Fibroblast of pulmonary artery (primary cell): ENCODE results near the gene HDGF.

Experiments used
- DNase-seq: peaks from one replicate; pipeline ENCODE4 v3.0.0-alpha.2; 2010; ENCODE audit warnings: low read depth
- H3K4me3 ChIP-seq: replicated peaks from 2 replicates; pipeline ENCODE4 v1.5.1; 2011; ENCODE audit warnings: low read depth, mild to moderate bottlenecking, control low read depth, low read length, moderate library complexity
- TF ChIP-seq, protein P1 (sequence below): IDR thresholded peaks from 2 replicates; pipeline ENCODE4 v1.5.1; 2011; ENCODE audit warnings: mild to moderate bottlenecking, control low read depth, low read length, inconsistent platforms; ENCODE audit errors: missing control alignments

The HDGF gene

DNA sequence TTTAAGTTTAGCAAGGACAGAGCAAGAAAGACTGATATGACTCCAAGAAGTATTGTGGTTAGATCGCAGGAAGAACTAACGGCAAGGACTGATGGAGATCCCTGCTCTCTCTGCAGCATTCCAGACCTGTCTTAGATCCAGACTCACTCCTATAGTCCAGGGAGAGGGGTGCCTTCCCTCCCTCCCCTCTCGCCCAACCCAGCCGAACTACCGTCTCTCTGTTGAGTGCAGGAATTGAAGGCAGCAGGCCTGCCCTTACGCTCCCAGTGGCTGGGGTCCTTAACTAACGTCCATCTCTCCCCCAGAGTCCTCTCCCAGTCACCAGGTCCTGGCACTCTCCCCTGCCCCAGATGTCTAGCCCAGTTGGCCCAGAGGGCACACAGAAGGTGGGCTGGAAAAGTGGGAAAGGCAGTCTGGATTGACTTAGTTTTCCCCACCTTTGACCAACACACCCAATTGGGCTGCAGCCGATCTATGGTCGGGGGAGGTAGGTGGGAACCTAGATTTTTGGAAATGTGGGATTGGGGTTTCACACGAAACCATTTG lies 47.2 kb downstream of the HDGF start:
- TF ChIP-seq, protein P1, sequence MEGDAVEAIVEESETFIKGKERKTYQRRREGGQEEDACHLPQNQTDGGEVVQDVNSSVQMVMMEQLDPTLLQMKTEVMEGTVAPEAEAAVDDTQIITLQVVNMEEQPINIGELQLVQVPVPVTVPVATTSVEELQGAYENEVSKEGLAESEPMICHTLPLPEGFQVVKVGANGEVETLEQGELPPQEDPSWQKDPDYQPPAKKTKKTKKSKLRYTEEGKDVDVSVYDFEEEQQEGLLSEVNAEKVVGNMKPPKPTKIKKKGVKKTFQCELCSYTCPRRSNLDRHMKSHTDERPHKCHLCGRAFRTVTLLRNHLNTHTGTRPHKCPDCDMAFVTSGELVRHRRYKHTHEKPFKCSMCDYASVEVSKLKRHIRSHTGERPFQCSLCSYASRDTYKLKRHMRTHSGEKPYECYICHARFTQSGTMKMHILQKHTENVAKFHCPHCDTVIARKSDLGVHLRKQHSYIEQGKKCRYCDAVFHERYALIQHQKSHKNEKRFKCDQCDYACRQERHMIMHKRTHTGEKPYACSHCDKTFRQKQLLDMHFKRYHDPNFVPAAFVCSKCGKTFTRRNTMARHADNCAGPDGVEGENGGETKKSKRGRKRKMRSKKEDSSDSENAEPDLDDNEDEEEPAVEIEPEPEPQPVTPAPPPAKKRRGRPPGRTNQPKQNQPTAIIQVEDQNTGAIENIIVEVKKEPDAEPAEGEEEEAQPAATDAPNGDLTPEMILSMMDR: no peak
- no peak overlapping the region for H3K4me3 ChIP-seq
- DNase-seq: no peak

DNA sequence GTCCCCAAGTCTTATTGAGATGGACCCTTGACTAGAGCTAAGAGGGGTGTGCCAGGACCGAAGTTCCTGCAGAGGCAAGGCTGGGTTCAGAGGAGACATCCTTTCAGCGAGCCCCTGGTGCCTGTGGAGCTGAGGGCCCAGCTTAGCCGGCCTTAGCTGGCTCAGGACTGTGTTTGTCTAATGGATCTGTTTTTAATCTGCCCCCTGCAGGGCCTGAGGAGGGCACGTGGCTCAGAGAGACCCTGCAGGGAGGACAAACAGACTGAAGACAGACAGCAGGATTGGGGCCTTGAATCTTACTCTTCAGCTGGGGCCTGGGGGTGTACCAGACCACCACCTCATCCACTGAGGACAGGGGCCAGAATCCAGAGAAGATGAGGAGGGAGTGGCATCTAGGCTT lies 47.7 kb downstream of the HDGF start:
- no peak overlapping the region for H3K4me3 ChIP-seq
- TF ChIP-seq, protein P1: no peak
- no peak for DNase-seq

DNA sequence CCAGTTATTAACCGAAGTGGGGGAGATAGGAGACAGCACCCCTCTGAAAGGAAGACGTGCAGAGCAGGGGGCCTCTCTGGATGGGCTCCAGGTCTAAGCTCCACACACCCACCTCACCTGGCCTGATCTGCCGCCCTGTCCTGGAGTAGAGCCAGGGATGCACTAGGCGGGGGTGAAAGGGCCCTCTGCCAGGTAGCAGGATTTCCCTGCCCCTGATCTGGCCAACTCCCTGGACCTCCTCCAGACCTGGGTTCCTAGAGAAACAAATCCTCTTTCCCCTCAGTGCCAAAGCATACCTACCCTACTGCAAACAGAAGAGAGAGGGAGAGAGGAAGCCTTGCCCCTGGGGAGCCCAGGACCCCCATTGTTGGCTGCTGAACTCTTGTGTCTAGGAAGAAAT lies 48.1 kb downstream of the HDGF start:
- TF ChIP-seq, protein P1: no peak
- H3K4me3 ChIP-seq: no peak overlapping the region
- no peak for DNase-seq

DNA sequence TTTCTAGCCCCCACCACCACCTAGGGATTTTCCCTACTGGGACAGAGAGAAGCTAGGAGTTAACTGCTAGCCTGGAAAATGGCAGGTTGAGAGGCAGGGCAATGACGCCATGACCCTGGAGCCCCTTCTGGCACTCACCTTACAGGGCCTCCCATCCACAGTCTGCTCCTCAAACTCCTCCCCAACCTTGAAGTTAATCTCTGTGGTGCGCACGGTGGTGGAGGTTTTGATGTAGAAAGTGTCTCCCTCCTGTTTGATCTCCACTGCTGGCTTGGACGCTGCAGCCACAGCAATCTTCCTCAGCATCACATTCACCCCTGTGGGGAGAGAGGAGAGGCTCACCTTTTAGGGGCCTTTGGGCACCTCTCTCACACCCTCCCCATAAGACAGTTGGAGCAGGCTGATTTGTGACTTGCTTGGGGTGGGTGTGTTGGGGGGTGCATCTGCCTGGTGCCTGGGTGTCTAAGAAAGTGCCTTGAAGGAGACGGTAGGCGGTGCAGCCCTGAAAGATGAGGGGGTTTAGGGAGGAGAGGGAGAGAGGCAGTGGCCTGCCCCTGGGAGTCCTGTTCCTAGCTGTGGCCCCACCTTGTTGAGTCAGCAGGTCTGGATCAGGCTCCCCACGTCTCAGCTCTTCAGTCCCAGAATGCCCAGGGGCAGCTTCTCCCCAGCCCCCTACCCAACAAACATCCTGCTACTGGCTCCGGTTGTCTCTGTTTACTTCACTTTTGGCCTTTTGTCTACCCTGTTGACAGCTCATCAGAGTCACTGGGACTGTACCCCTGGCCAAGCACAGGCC lies 50.5 kb downstream of the HDGF start:
- H3K4me3 ChIP-seq: no peak overlapping the region
- TF ChIP-seq, protein P1: no peak
- no peak for DNase-seq

DNA sequence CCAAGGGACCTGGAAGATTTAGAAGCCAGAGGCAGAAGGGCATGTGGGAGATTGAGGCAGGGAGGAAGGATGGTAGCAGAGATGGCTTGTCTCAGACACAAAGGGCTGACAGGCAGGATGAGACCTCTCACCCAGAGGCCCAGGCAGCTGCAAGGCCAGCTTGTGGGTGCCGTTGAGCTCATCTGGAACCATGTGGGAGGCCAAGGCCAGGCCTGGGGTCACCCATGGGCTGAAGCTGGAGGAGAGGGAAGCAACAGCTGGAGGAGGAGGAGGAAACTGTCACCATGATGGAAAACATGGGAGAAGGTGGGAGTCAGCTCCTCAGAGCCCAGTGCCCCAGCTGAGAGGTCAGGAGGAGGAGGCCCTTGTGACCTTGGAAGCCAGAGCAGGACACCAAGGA lies 52.5 kb downstream of the HDGF start:
- no peak overlapping the region for H3K4me3 ChIP-seq
- no peak for DNase-seq
- TF ChIP-seq, protein P1: no peak

DNA sequence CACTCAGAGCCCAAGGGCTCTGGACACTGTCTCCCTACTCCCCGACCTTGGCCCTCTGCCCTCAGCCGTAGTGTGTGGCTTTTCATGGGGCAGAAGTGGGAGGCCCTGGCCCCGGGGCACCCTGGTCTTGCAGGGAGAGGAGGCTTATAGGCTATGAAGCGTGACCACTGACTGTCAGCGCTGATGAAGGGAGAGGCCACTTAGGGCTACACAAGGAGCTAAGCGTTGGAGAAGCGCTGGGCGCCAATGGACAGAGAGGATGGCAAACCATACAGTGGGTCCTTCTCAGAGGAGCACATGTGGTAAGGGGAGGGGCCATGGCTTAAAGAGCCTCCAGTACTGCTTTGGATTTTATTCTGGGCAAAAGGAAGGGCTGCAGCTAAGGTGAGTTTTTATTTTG lies 54.0 kb downstream of the HDGF start:
- TF ChIP-seq, protein P1: no peak
- H3K4me3 ChIP-seq: no peak overlapping the region
- no peak for DNase-seq

DNA sequence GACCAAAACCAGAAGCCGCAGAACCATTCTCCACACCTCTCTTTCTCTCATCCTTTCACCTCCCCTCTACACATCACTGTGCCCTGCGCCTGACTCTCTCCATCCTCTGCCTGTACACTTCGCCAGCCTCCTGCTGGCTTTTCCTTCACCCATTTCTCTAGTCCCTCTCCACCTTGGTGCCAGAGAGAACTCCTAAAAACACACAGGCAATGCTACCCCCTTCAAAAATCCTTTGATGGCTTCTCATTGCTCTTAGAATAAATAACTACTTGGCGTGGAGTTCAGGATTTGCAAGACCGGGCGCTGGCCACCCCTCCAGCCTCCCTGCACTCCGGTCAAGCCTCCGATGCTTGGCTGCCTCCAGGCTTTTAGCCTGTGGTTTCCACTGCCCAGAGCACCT lies 54.7 kb downstream of the HDGF start:
- TF ChIP-seq, protein P1: no peak
- DNase-seq: no peak
- no peak overlapping the region for H3K4me3 ChIP-seq
